HEK293T (cell line): ENCODE data around the gene GIPC3.

Experiments
- CTCF ChIA-PET: fragments of 350-600 bp; formaldehyde crosslinking; extraction: SDS; loops from one replicate; lab custom pipeline; 2021; ENCODE audit warnings: antibody characterized with exemption, inconsistent platforms; lab: Yijun Ruan, JAX
- POLR2A ChIA-PET: fragments of 350-600 bp; formaldehyde crosslinking; extraction: SDS; loops from one replicate; lab custom pipeline; 2020; ENCODE audit warnings: antibody characterized with exemption, inconsistent platforms; lab: Yijun Ruan, JAX
- DNase-seq: peaks from one replicate; pipeline ENCODE4 v3.0.0; 2012; ENCODE audit warnings: mixed read lengths; ENCODE audit errors: extremely low spot score
- ARNT ChIP-seq: fragments of 450-650 bp; IDR thresholded peaks from 2 replicates; pipeline ENCODE4 v1.6.1; 2017; ENCODE audit warnings: mild to moderate bottlenecking
- BHLHE40 ChIP-seq: fragments of 450-650 bp; IDR thresholded peaks from 2 replicates; pipeline ENCODE4 v1.6.1; 2016; ENCODE audit warnings: mild to moderate bottlenecking, moderate library complexity, borderline replicate concordance
- CTBP1 ChIP-seq: fragments of 450-650 bp; IDR thresholded peaks from 2 replicates; pipeline ENCODE4 v1.6.1; 2016; ENCODE audit warnings: borderline replicate concordance
- ELF4 ChIP-seq: fragments of 450-650 bp; IDR thresholded peaks from 2 replicates; pipeline ENCODE4 v1.6.1; 2017; ENCODE audit warnings: antibody characterized with exemption
- FOXA1 ChIP-seq: fragments of 450-650 bp; IDR thresholded peaks from 2 replicates; pipeline ENCODE4 v1.6.1; 2016; ENCODE audit warnings: mild to moderate bottlenecking
- FOXK2 ChIP-seq: fragments of 450-650 bp; IDR thresholded peaks from 2 replicates; pipeline ENCODE4 v1.6.1; 2016; ENCODE audit warnings: mild to moderate bottlenecking
- FOXM1 ChIP-seq: fragments of 450-650 bp; IDR thresholded peaks from 2 replicates; pipeline ENCODE4 v1.6.1; 2017; ENCODE audit warnings: mild to moderate bottlenecking, borderline replicate concordance
- HDGF ChIP-seq: fragments of 450-650 bp; IDR thresholded peaks from 2 replicates; pipeline ENCODE4 v1.6.1; 2017; ENCODE audit warnings: antibody characterized with exemption, borderline replicate concordance
- L3MBTL2 ChIP-seq: fragments of 450-650 bp; conservative IDR thresholded peaks from 2 replicates; pipeline ENCODE4 v1.6.1; 2016; ENCODE audit warnings: mild to moderate bottlenecking
- LEF1 ChIP-seq: fragments of 450-650 bp; IDR thresholded peaks from 2 replicates; pipeline ENCODE4 v1.6.1; 2017; ENCODE audit warnings: mild to moderate bottlenecking, borderline replicate concordance
- NFRKB ChIP-seq: fragments of 450-650 bp; IDR thresholded peaks from 2 replicates; pipeline ENCODE4 v1.6.1; 2016; ENCODE audit warnings: mild to moderate bottlenecking, moderate library complexity
- PKNOX1 ChIP-seq: fragments of 450-650 bp; IDR thresholded peaks from 2 replicates; pipeline ENCODE4 v1.6.1; 2016
- SP1 ChIP-seq: fragments of 450-650 bp; IDR thresholded peaks from 2 replicates; pipeline ENCODE4 v1.6.1; 2017
- SUZ12 ChIP-seq: fragments of 450-650 bp; IDR thresholded peaks from 2 replicates; pipeline ENCODE4 v1.6.1; 2016; ENCODE audit warnings: mild to moderate bottlenecking
- TARDBP ChIP-seq: fragments of 450-650 bp; IDR thresholded peaks from 2 replicates; pipeline ENCODE4 v1.6.1; 2016
- ZNF384 ChIP-seq: fragments of 450-650 bp; IDR thresholded peaks from 2 replicates; pipeline ENCODE4 v1.6.1; 2016

The GIPC3 gene

GRCh38 chr19:3591876-3592613 is 6.8 kb downstream of the GIPC3 start:
- TF ChIP-seq FOXA1 (no peak), ARNT (0 out of 2 replicates have a peak, but pooled peaks have one; percentile 19), PKNOX1 (no peak), CTBP1 (no peak), SP1 (no peak)
- no peak for DNase-seq
- ChIA-PET POLR2A (interaction anchor here (1.3 kb wide), 1 partner anchor 16 kb away, joined by 7 read pairs; no protein-coding TSS in a partner anchor), CTCF (interaction anchor here (0.6 to 1.9 kb wide), 3 partner anchors 16 to 111 kb away, joined by 4 to 5 read pairs (median 4); no protein-coding TSS in a partner anchor)

- DNase-seq, result no peak
Measured at GRCh38 chr19:3593156-3593555, 7.9 kb downstream of the GIPC3 start.

GRCh38 chr19:3595521-3596061 is 10.3 kb downstream of the GIPC3 start:
- TF ChIP-seq SUZ12 (no peak), LEF1 (no peak), NFRKB (no peak), SP1 (no peak), ZNF384 (no peak), ARNT (no peak), FOXM1 (no peak), BHLHE40 (no peak), CTBP1 (no peak), HDGF (no peak), TARDBP (no peak), ELF4 (no peak), FOXA1 (no peak), PKNOX1 (no peak), FOXK2 (no peak)
- no peak for DNase-seq
- ChIA-PET POLR2A (no interaction called here), CTCF (no interaction called here)

More at GRCh38 chr19:3593156-3593555, 7.9 kb downstream of the GIPC3 start:
- no peak for TF ChIP-seq FOXK2
- no peak for TF ChIP-seq PKNOX1
- TF ChIP-seq NFRKB, result no peak
- TF ChIP-seq HDGF, result no peak
- TF ChIP-seq L3MBTL2, result no peak
- no peak for TF ChIP-seq SUZ12
- no peak for TF ChIP-seq FOXA1
- TF ChIP-seq LEF1, result no peak
- no peak for TF ChIP-seq SP1
- TF ChIP-seq ZNF384, result no peak
- TF ChIP-seq CTBP1, result no peak
- ChIA-PET CTCF (no interaction called here), POLR2A (no interaction called here)

GRCh38 chr19:3599776-3600187 is 14.5 kb downstream of the GIPC3 start:
- TF ChIP-seq FOXK2, result no peak
- TF ChIP-seq ARNT, result no peak
- TF ChIP-seq CTBP1, result no peak
- TF ChIP-seq HDGF, result no peak
- TF ChIP-seq L3MBTL2, result no peak
- no peak for TF ChIP-seq FOXA1
- TF ChIP-seq BHLHE40, result no peak
- TF ChIP-seq FOXM1, result no peak
- TF ChIP-seq SP1, result no peak
- TF ChIP-seq PKNOX1, result no peak
- no peak for TF ChIP-seq NFRKB
- TF ChIP-seq LEF1, result no peak
- TF ChIP-seq ELF4, result no peak
- no peak for TF ChIP-seq ZNF384
- no peak for TF ChIP-seq SUZ12
- TF ChIP-seq TARDBP, result no peak
- CTCF ChIA-PET, result interaction anchor here (0.6 kb wide), 1 partner anchor 12 kb away, joined by 3 read pairs; no protein-coding TSS in a partner anchor
- DNase-seq, result peak; percentile 58
- POLR2A ChIA-PET, result interaction anchor here (0.6 kb wide), 1 partner anchor 23 kb away, joined by 3 read pairs; no protein-coding TSS in a partner anchor

- CTCF ChIA-PET, result interaction anchor here (0.7 kb wide), 1 partner anchor 42 kb away, joined by 3 read pairs; no protein-coding TSS in a partner anchor
Measured at GRCh38 chr19:3601021-3601420, 15.7 kb downstream of the GIPC3 start.

More at GRCh38 chr19:3601021-3601420, 15.7 kb downstream of the GIPC3 start:
- POLR2A ChIA-PET, result no interaction called here
- DNase-seq, result no peak
- no peak for TF ChIP-seq ZNF384
- TF ChIP-seq FOXA1, result no peak
- no peak for TF ChIP-seq SP1
- TF ChIP-seq TARDBP, result no peak
- TF ChIP-seq HDGF, result no peak
- TF ChIP-seq SUZ12, result no peak
- TF ChIP-seq L3MBTL2, result no peak
- TF ChIP-seq LEF1, result no peak
- no peak for TF ChIP-seq BHLHE40
- TF ChIP-seq NFRKB, result no peak
- TF ChIP-seq FOXM1, result no peak
- no peak for TF ChIP-seq PKNOX1
